Peyer's patch (tissue), 4 donors: ENCODE data around the gene MOG. TPM values are rescaled to one million over a fixed set of nuclear protein-coding genes. Genes with fewer than 3 reads are reported as not detected.

Experiments used
- DNase-seq, 3 donors: peaks; one replicate each; pipeline ENCODE4 v3.0.0-alpha.2; 2017 to 2019
- H3K27ac ChIP-seq, 4 donors: fragments of 200-600 bp; sonication (generic); one replicate each; pipeline ENCODE4 v1.5.1; 2016 to 2019
- H3K27me3 ChIP-seq, 2 donors: fragments of 200-600 bp; sonication (generic); one replicate each; pipeline ENCODE4 v1.5.1; 2019
- H3K36me3 ChIP-seq, 3 donors: fragments of 200-600 bp; sonication (generic); one replicate each; pipeline ENCODE4 v1.5.1; 2016 to 2019
- H3K4me1 ChIP-seq, 4 donors: fragments of 200-600 bp; sonication (generic); one replicate each; pipeline ENCODE4 v1.5.1; 2016 to 2019
- H3K4me3 ChIP-seq, 4 donors: fragments of 200-600 bp; sonication (generic); 1 replicate in 3 of 4; 2 replicates in 1 of 4; pipeline ENCODE4 v1.5.1; 2016 to 2019; ENCODE audit warnings: mild to moderate bottlenecking in 1 of 4
- H3K9me3 ChIP-seq, 4 donors: fragments of 200-600 bp; sonication (generic); one replicate each; pipeline ENCODE4 v1.5.1; 2016 to 2019; ENCODE audit warnings: mild to moderate bottlenecking in 1 of 4
- CTCF ChIP-seq, 6 experiments: fragments of 450-650 bp in 4 of 6; fragments of 200-600 bp in 2 of 6; sonication (generic) in 1 of 6; IDR thresholded peaks; one replicate each; pipeline ENCODE4 v1.5.1; 2017 to 2019; ENCODE audit warnings: antibody characterized with exemption in 6 of 6, mild to moderate bottlenecking in 3 of 6, moderate library complexity in 1 of 6
- POLR2A ChIP-seq, 2 donors: fragments of 450-650 bp; IDR thresholded peaks; one replicate each; pipeline ENCODE4 v1.5.1; 2017; ENCODE audit warnings: antibody characterized with exemption in 2 of 2, mild to moderate bottlenecking in 2 of 2, moderate library complexity in 2 of 2
- total RNA-seq, 4 donors: library from RNA; depleted of rRNA; stranded (reverse); fragments of >200 nt; gene quantifications; one replicate each; pipeline ENCODE4 v1.1.0, GENCODE V29; 2016

The MOG gene
- total RNA-seq, 4 donors from 2014 or later = not detected

- TF ChIP-seq POLR2A (IDR thresholded peaks at IDR 0.05) (no peak), CTCF (IDR thresholded peaks at IDR 0.05) (no peak)
These were observed 37.2 kb upstream of the MOG start for GRCh38 chr6:29619578-29620160.

GRCh38 chr6:29620630-29621029 is 36.3 kb upstream of the MOG start:
- Histone ChIP-seq H3K36me3 (peaks cover 0 to 12% (median 0%) of the 10 kb centered on the region in 3 donors), H3K27me3 (no peaks in the 10 kb centered on the region), H3K27ac (no peak overlapping the region), H3K9me3 (no peaks in the 10 kb centered on the region), H3K4me3 (no peak overlapping the region), H3K4me1 (no peaks in the 10 kb centered on the region)
- TF ChIP-seq CTCF (IDR thresholded peaks at IDR 0.05) (no peak), POLR2A (IDR thresholded peaks at IDR 0.05) (no peak)
- no peak for DNase-seq

More at GRCh38 chr6:29619578-29620160, 37.2 kb upstream of the MOG start:
- Histone ChIP-seq H3K36me3 (peaks cover 0 to 12% (median 0%) of the 10 kb centered on the region in 3 donors), H3K4me3 (no peak overlapping the region), H3K4me1 (no peaks in the 10 kb centered on the region), H3K27me3 (no peaks in the 10 kb centered on the region), H3K9me3 (no peaks in the 10 kb centered on the region), H3K27ac (no peak overlapping the region)
- DNase-seq = no peak

- DNase-seq = no peak
- Histone ChIP-seq H3K4me1 (peaks cover 0 to 22% (median 4%) of the 10 kb centered on the region in 4 donors), H3K27me3 (peaks cover 0 to 6% of the 10 kb centered on the region in 2 donors), H3K36me3 (peaks cover 0 to 10% (median 0%) of the 10 kb centered on the region in 3 donors), H3K9me3 (no peaks in the 10 kb centered on the region), H3K27ac (no peak overlapping the region), H3K4me3 (no peak overlapping the region)
- TF ChIP-seq POLR2A (IDR thresholded peaks at IDR 0.05) (no peak), CTCF (IDR thresholded peaks at IDR 0.05) (no peak)
These were observed 32.4 kb upstream of the MOG start for GRCh38 chr6:29624520-29624961.

- TF ChIP-seq POLR2A (IDR thresholded peaks at IDR 0.05) (no peak), CTCF (IDR thresholded peaks at IDR 0.05) (no peak)
- DNase-seq = no peak
These were observed 31.5 kb upstream of the MOG start for GRCh38 chr6:29625337-29625930.

GRCh38 chr6:29626948-29627754 is 29.7 kb upstream of the MOG start:
- TF ChIP-seq CTCF (IDR thresholded peaks at IDR 0.05) = no peak
- TF ChIP-seq POLR2A (IDR thresholded peaks at IDR 0.05) = no peak
- Histone ChIP-seq H3K27ac (peak overlapping the region; percentile 51 to 72 (median 70)), H3K4me1 (peaks cover 0 to 31% (median 7%) of the 10 kb centered on the region in 4 donors), H3K36me3 (no peaks in the 10 kb centered on the region), H3K9me3 (no peaks in the 10 kb centered on the region), H3K27me3 (peaks cover 0 to 6% of the 10 kb centered on the region in 2 donors), H3K4me3 (peak overlapping the region; percentile 59 to 65 (median 62))
- DNase-seq = no peak

More at GRCh38 chr6:29625337-29625930, 31.5 kb upstream of the MOG start:
- peaks cover 0 to 6% of the 10 kb centered on the region in 2 donors for H3K27me3 ChIP-seq
- H3K27ac ChIP-seq = no peak overlapping the region
- peaks cover 0 to 22% (median 4%) of the 10 kb centered on the region in 4 donors for H3K4me1 ChIP-seq
- peaks cover 0 to 6% (median 0%) of the 10 kb centered on the region in 3 donors for H3K36me3 ChIP-seq
- no peaks in the 10 kb centered on the region for H3K9me3 ChIP-seq
- no peak overlapping the region for H3K4me3 ChIP-seq
